K562 (cell line): ENCODE results near the gene XRCC2. TPM values are rescaled to one million over a fixed set of nuclear protein-coding genes. Genes with fewer than 3 reads are reported as not detected.

Experiments used
- ADNP ChIP-seq: fragments of 200-800 bp; sonication (Bioruptor generic); IDR thresholded peaks from 2 replicates; pipeline ENCODE4 v1.6.1; 2016; ENCODE audit warnings: missing genetic modification characterization, missing compliant biosample characterization
- CSDE1 ChIP-seq, 2 experiments: fragments of 450-650 bp; IDR thresholded peaks; 2 replicates each; pipeline ENCODE4 v1.6.1; 2016; ENCODE audit warnings: mild to moderate bottlenecking in 1 of 2
- EP400 ChIP-seq: fragments of 450-650 bp; IDR thresholded peaks from 2 replicates; pipeline ENCODE4 v1.6.1; 2017; ENCODE audit warnings: antibody characterized with exemption, mild to moderate bottlenecking, moderate library complexity
- FOXJ3 ChIP-seq: sonication (generic); formaldehyde crosslinking; IDR thresholded peaks from 2 replicates; pipeline ENCODE4 v1.4.0; 2020; ENCODE audit warnings: mild to moderate bottlenecking, missing genetic modification reagents
- HDAC3 ChIP-seq: fragments of 450-650 bp; IDR thresholded peaks from 2 replicates; pipeline ENCODE4 v1.6.1; 2018; ENCODE audit warnings: borderline replicate concordance, mild to moderate bottlenecking, moderate library complexity; ENCODE audit not compliant: partially characterized antibody
- HOXB6 ChIP-seq: fragments of 250-450 bp; sonication (Bioruptor Pico); IDR thresholded peaks from 2 replicates; pipeline ENCODE4 v1.5.1; 2022; ENCODE audit warnings: mild to moderate bottlenecking, borderline replicate concordance
- KDM4B ChIP-seq, 2 experiments: fragments of 450-650 bp in 1 of 2; sonication (generic) in 1 of 2; IDR thresholded peaks; 2 replicates each; pipeline ENCODE4 v1.6.1; 2016 to 2017; ENCODE audit warnings: borderline replicate concordance in 2 of 2, antibody characterized with exemption in 1 of 2, low read depth in 1 of 2, mild to moderate bottlenecking in 1 of 2
- MAFK ChIP-seq: IDR thresholded peaks from 2 replicates; pipeline ENCODE4 v1.6.1; 2011; ENCODE audit warnings: low read length, improper control_type of control experiment
- MCM3 ChIP-seq: fragments of 450-650 bp; IDR thresholded peaks from 2 replicates; pipeline ENCODE4 v1.6.1; 2016
- MEIS2 ChIP-seq: fragments of 450-650 bp; IDR thresholded peaks from 2 replicates; pipeline ENCODE4 v1.6.1; 2014; ENCODE audit warnings: mild to moderate bottlenecking; ENCODE audit not compliant: partially characterized antibody
- MYC ChIP-seq, 2 experiments: fragments of 250-450 bp in 1 of 2; sonication (Bioruptor Pico) in 1 of 2; IDR thresholded peaks; 2 replicates each; pipeline versions ENCODE4 v1.5.1 to v1.6.1; 2012 to 2021; ENCODE audit warnings: low read depth in 2 of 2, borderline replicate concordance in 1 of 2, improper control_type of control experiment in 1 of 2, low read length in 1 of 2, mild to moderate bottlenecking in 1 of 2, moderate library complexity in 1 of 2
- SAFB2 ChIP-seq: fragments of 200-400 bp; formaldehyde crosslinking; IDR thresholded peaks from 2 replicates; pipeline ENCODE4 v1.6.1; 2018; ENCODE audit warnings: borderline replicate concordance, low read length, low read depth, moderate library complexity; ENCODE audit not compliant: severe bottlenecking
- SMAD2 ChIP-seq: fragments of 150-350 bp; IDR thresholded peaks from 2 replicates; pipeline ENCODE4 v1.6.1; 2014; ENCODE audit warnings: low read depth, mild to moderate bottlenecking, low read length
- SMARCB1 ChIP-seq: IDR thresholded peaks from 2 replicates; pipeline ENCODE4 v1.6.1; 2011; ENCODE audit warnings: improper control_type of control experiment, low read depth; ENCODE audit not compliant: insufficient read length
- SNIP1 ChIP-seq: fragments of 450-650 bp; IDR thresholded peaks from 2 replicates; pipeline ENCODE4 v1.7.1; 2017; ENCODE audit warnings: low read depth, mild to moderate bottlenecking
- TRIM24 ChIP-seq, 2 experiments: fragments of 450-650 bp; IDR thresholded peaks; 2 replicates each; pipeline ENCODE4 v1.6.1; 2016
- ZNF146 ChIP-seq: IDR thresholded peaks from one replicate; pipeline ENCODE4 v1.6.1; 2018; ENCODE audit warnings: missing compliant biosample characterization; ENCODE audit not compliant: unreplicated experiment
- ZNF165 ChIP-seq: fragments of 250-450 bp; sonication (Bioruptor Pico); IDR thresholded peaks from 2 replicates; pipeline ENCODE4 v1.4.0; 2020; ENCODE audit warnings: borderline replicate concordance
- ZNF644 ChIP-seq: fragments of 200-800 bp; sonication (Bioruptor generic); IDR thresholded peaks from 2 replicates; pipeline ENCODE4 v1.6.1; 2016; ENCODE audit warnings: low read depth, missing genetic modification characterization, missing compliant biosample characterization
- ZNF707 ChIP-seq: fragments of 250-450 bp; sonication (Bioruptor Pico); conservative IDR thresholded peaks from 2 replicates; pipeline ENCODE4 v1.8.0; 2022; ENCODE audit warnings: inconsistent platforms, mild to moderate bottlenecking, moderate library complexity
- ZNF766 ChIP-seq: fragments of 200-800 bp; sonication (Bioruptor generic); conservative IDR thresholded peaks from 2 replicates; pipeline ENCODE4 v1.6.1; 2016; ENCODE audit warnings: missing genetic modification characterization, missing compliant biosample characterization
- polyA plus RNA-seq, 8 experiments: library from polyadenylated mRNA; depleted of rRNA in 4 of 8; stranded (reverse) in 5 of 8; unstranded in 3 of 8; fragments of >200 nt; fragmentation: Nextera tagmentation in 2 of 8; fragmentation: Illumina TruSeq in 1 of 8; extraction: Ambion mirVana in 2 of 8; extraction: Trizol in 1 of 8; gene quantifications; 2 replicates each; pipeline versions ENCODE4 v1.2.1 to v1.2.3, GENCODE V29; 2011 to 2014; ENCODE audit warnings: inconsistent platforms in 1 of 8, missing spikeins in 1 of 8
- total RNA-seq, 7 experiments: library from RNA; depleted of rRNA in 6 of 7; stranded (reverse); fragments of >200 nt in 6 of 7; fragmentation: Illumina TruSeq in 2 of 7; extraction: Trizol in 2 of 7; gene quantifications; 2 replicates each; pipeline versions ENCODE4 v1.2.1 to v1.2.3, GENCODE V29; 2011 to 2021; ENCODE audit warnings: low replicate concordance in 1 of 7
- TF ChIP-seq, protein P1 (sequence below), 2 experiments: fragments of 450-650 bp; IDR thresholded peaks; 2 replicates each; pipeline ENCODE4 v1.6.1; 2016
- TF ChIP-seq, protein P2 (sequence below): fragments of 250-450 bp; sonication (Bioruptor Pico); IDR thresholded peaks from 2 replicates; pipeline ENCODE4 v1.5.0; 2022; ENCODE audit warnings: mild to moderate bottlenecking
- TF ChIP-seq, protein P3 (sequence below): fragments of 450-650 bp; IDR thresholded peaks from 2 replicates; pipeline ENCODE4 v1.7.0; 2016; ENCODE audit warnings: borderline replicate concordance

The XRCC2 gene
- total and polyA plus RNA-seq, 9 of the 15 experiments (the other 6 are each of a cell fraction or from before 2014, with no cell fraction given) = 16.2 to 58.0 (median 39.8) TPM

GRCh38 chr7:152674860-152675758 lies 832 bp downstream of the XRCC2 start (continued):
- no peak for TF ChIP-seq TRIM24 (IDR thresholded peaks at IDR 0.05)
- TF ChIP-seq ZNF644 (tag) = no peak
- no peak for TF ChIP-seq MCM3
- TF ChIP-seq MAFK = no peak
- TF ChIP-seq, protein P1, sequence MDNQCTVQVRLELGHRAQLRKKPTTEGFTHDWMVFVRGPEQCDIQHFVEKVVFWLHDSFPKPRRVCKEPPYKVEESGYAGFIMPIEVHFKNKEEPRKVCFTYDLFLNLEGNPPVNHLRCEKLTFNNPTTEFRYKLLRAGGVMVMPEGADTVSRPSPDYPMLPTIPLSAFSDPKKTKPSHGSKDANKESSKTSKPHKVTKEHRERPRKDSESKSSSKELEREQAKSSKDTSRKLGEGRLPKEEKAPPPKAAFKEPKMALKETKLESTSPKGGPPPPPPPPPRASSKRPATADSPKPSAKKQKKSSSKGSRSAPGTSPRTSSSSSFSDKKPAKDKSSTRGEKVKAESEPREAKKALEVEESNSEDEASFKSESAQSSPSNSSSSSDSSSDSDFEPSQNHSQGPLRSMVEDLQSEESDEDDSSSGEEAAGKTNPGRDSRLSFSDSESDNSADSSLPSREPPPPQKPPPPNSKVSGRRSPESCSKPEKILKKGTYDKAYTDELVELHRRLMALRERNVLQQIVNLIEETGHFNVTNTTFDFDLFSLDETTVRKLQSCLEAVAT (IDR thresholded peaks at IDR 0.05) = no peak
- no peak for TF ChIP-seq MEIS2
- no peak for TF ChIP-seq SNIP1
- TF ChIP-seq SAFB2 = no peak
- no peak for TF ChIP-seq KDM4B (IDR thresholded peaks at IDR 0.05; ENCODE audit: borderline replicate concordance in 2 of 2, low read depth in 1 of 2)
- TF ChIP-seq EP400 = peak; percentile 71; the same call in 1 of the 2 replicates
- TF ChIP-seq, protein P2, sequence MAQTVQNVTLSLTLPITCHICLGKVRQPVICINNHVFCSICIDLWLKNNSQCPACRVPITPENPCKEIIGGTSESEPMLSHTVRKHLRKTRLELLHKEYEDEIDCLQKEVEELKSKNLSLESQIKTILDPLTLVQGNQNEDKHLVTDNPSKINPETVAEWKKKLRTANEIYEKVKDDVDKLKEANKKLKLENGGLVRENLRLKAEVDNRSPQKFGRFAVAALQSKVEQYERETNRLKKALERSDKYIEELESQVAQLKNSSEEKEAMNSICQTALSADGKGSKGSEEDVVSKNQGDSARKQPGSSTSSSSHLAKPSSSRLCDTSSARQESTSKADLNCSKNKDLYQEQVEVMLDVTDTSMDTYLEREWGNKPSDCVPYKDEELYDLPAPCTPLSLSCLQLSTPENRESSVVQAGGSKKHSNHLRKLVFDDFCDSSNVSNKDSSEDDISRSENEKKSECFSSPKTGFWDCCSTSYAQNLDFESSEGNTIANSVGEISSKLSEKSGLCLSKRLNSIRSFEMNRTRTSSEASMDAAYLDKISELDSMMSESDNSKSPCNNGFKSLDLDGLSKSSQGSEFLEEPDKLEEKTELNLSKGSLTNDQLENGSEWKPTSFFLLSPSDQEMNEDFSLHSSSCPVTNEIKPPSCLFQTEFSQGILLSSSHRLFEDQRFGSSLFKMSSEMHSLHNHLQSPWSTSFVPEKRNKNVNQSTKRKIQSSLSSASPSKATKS (CRISPR knock-in tag) = no peak
- TF ChIP-seq, protein P3, sequence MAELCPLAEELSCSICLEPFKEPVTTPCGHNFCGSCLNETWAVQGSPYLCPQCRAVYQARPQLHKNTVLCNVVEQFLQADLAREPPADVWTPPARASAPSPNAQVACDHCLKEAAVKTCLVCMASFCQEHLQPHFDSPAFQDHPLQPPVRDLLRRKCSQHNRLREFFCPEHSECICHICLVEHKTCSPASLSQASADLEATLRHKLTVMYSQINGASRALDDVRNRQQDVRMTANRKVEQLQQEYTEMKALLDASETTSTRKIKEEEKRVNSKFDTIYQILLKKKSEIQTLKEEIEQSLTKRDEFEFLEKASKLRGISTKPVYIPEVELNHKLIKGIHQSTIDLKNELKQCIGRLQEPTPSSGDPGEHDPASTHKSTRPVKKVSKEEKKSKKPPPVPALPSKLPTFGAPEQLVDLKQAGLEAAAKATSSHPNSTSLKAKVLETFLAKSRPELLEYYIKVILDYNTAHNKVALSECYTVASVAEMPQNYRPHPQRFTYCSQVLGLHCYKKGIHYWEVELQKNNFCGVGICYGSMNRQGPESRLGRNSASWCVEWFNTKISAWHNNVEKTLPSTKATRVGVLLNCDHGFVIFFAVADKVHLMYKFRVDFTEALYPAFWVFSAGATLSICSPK = no peak
- TF ChIP-seq HOXB6 = no peak
- TF ChIP-seq SMARCB1 = no peak
- TF ChIP-seq ZNF165 (CRISPR knock-in tag) = no peak
- TF ChIP-seq CSDE1 (IDR thresholded peaks at IDR 0.05) = no peak
- no peak for TF ChIP-seq HDAC3
- no peak for TF ChIP-seq FOXJ3 (CRISPR knock-in tag)
- TF ChIP-seq SMAD2 = no peak
- peak; percentile 91 for TF ChIP-seq MYC (IDR thresholded peaks at IDR 0.05; ENCODE audit: low read depth, low read length)
- no peak for TF ChIP-seq MYC (CRISPR knock-in tag; IDR thresholded peaks at IDR 0.05; ENCODE audit: borderline replicate concordance, low read depth)
- no peak for TF ChIP-seq ZNF707 (CRISPR knock-in tag)
- no peak for TF ChIP-seq ADNP (tag)
- TF ChIP-seq ZNF146 (CRISPR knock-in tag) = no peak
- TF ChIP-seq ZNF766 (CRISPR knock-in tag) = no peak
